Effector CD4-positive, alpha-beta T cell (primary cell): ENCODE results near the gene OR2T8.

Experiments
- DNase-seq: peaks from one replicate; pipeline ENCODE4 v3.0.0-alpha.2; 2020

Gene OR2T8

DNA sequence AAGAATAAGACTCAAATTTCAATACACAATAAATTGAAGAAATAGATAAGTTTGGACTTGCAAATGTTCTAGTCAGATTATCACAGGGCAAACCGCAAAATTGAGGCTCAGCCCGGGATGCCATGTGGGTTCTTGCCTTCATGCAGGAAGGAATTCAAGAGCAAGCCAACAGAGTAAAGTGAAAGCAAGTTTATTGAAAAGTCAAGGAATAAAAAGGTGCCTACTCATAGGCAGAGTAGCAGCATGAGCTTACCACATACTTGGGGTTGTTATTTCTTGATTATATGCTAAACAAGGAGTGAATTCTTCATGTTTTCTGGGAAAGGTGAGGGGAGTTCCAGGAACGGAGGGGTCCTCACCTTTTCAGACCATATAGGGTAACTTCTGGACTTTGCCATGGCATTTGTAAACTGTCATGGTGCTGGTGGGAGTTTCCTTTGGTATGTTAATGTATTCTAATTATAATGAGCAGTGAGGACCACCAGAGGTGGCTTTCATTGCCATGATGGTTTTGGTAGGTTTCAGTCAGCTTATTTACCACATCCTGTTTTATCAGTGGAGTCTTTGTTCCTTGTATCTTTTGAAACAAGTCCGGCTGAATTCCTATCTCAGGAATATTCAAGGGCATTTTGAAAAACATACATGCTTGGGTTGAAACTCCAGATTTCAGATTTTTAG is 43.0 kb downstream of the OR2T8 start:
- no peak for DNase-seq

GRCh38 chr1:247964933-247965332 is 44.9 kb downstream of the OR2T8 start, which contains the start of gene OR2AK2:
Gene OR2AK2, plus strand, starts transcription at chr1:247965233. Its CDS starts 144 bp downstream, at chr1:247965377.
- DNase-seq, result no peak

GRCh38 chr1:247966532-247967204 is 46.6 kb downstream of the OR2T8 start:
- DNase-seq, result no peak
